ENCODE measurements around the gene KLF12. TPM values are rescaled to one million over a fixed set of nuclear protein-coding genes. Genes with fewer than 3 reads are reported as not detected.

KLF12 gene
- polyA plus RNA-seq, 12 donors, result 16.5 to 26.7 (median 24.1) TPM; not detected in 1

- DNase-seq, result peak; percentile 78
Measured at GRCh38 chr13:74135326-74136083, 1.3 kb upstream of the KLF12 start.

GRCh38 chr13:74134777-74135325 is 647 bp upstream of the KLF12 start:
- no peak for DNase-seq

GRCh38 chr13:74133657-74134201 is 475 bp downstream of the KLF12 start:
- peak; percentile 95 for DNase-seq

DNA sequence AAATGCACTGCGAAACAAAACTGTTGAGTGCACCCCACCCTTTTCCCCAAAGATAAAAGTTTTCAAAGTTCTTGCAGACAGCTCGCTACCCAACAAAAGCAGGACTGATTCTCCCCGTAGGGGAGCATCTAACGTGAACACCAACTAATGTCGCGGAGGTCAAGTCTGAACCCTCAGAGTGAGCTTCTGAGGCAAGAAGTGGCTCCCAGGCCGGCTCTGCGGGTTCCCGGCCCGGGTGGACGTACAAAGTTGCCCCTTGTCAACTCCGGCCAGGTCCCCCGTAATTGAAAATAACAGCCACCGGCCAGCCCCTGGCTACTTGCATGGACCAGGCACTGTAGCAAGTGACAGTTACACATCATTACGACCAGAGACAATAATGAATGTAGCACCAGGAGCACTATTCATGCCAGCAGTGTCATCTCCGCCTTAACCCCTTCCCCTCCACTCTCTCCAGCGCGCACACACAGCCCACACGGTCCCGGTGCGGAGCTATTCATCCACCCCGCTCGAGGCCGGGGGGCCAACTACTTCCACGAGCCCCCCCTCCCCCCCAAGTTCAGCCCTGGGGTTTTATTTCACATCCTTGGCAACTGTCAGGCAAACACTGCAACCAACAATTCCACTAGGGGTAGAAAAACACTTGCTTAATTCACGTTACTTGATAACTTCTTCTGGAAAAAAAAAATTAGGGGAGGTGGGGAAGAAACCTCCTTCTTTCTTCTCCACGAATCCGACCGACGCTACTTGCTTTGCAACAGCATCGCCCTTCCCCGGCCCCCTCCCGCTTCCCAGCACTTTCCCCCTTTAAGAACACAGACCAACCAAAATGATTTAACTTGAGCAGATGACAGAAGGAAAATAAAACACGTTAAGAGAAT is 1.2 kb downstream of the KLF12 start:
- DNase-seq, result peak; percentile 58

DNA sequence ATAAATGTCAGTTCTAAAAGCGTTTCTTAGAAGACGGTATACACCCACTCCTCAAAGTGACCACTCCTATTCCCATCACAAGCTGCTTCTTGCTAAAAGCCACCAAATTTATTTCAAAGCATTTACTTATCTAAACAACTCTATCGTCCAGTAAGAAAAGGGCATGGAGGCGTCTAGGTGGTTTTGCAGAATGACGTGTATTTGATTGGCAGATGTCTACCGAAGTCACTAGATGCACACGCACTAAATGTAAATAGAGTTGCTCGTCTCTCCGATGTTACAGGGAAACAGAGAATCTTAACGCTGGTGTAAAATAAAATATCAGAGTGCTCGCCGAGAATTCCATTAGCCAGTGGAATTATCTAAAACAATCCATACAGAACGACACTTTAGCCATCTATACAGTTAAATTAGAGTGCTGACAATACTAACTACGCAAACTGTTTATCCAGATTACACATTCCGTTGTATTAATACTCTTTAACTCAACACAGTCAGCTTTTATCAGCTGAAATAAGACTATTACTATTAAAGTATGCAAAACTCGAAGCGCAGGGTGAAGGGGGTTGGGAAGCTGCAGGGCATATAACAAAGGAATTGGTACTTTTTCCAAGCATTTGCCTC is 1.9 kb downstream of the KLF12 start:
- peak; percentile 56 for DNase-seq

DNA sequence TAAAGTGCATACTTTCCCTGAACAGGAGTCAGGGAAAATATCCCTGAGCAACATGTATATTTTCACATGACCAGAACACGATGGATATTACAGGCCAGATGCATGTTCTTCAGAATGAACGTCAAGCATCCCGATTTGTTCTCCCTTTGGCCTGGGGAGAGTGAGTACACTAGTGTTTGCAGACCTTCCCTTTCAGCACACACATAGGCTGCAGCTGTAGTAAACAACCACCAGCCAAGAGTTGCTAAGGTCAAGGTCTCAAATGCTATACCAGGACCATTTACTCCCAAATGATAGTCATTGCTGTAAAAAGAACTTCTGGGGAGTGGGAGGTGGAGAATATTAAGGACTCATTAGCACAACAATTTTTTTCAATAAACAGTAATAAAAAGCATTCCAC is 3.0 kb downstream of the KLF12 start:
- DNase-seq, result peak; percentile 39

DNA sequence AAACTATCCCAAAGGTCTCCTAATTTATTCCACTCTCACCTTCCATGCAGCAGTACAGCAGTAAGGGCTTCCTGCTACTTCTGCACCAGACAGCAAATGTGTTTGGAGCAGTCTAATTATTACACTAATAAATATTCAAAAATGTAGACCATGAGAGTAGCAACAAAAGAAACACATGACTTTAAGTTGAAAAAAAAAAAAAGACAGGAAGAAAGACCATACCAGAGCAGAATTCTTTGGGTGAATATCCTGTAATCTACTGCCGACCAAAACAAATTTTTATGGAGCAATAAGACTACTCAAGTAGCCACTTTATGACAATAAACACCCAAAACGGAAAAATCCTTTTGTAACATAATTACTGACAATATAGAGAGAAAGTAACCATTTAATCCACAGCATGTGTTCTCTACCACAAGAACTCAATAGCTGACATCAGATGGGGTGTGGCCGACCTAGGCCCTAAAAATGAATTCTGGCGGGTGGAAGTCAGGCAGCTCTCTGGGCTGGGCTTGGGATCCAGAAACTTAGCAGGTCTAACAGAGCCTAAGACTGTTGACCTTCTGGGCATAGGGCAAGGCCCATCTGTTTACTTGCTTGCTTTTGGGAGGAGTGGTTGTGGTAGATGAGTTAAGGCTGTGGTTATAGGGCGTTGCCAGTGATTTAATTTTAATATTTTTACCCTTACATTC is 4.6 kb downstream of the KLF12 start:
- DNase-seq, result no peak

GRCh38 chr13:74128156-74128767 is 5.9 kb downstream of the KLF12 start:
- DNase-seq, result no peak

GRCh38 chr13:74118328-74118727 is 15.9 kb downstream of the KLF12 start:
- no peak for DNase-seq

DNA sequence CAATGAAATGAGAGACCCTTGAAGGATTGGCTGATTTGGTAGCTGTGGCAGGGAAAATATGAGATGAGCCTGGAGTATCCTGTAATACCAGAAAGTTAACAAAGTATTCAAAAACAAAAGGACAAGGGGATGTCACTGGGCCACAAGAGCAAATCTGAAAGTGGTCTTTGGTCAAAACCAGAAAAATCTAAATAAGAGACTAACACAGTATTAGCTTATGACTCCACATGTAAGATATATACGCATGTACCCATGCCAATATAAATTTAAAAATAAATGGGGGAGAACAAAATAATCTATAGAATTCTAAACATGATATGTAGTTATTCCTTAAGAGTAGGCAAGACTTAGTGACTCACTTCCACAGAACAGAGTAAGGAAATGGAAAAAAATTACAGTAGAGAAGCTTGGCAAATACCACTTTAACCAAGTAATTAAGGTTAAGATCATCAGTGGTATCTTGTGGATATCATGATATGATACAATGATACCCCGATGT is 16.9 kb downstream of the KLF12 start:
- no peak for DNase-seq

GRCh38 chr13:74115133-74115532 is 19.1 kb downstream of the KLF12 start:
- DNase-seq, result no peak

DNA sequence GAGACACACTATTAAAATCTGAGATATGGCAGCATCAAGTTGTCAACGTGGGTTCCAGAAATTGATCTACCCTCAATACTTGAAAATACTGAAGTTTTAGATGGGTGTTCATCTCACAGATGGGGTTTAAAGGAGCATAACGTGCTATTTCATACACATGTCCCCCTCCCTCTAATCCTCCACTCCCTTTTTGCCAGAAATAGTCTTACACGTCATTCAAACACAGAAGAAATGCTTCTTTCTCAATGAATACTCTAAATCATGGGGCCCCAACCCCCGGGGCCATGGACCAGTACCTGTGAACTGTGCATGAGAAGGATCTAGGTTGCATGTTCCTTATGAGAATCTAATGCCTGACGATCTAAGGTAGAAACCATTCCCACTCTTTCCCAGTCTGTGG is 19.6 kb downstream of the KLF12 start:
- no peak for DNase-seq

DNA sequence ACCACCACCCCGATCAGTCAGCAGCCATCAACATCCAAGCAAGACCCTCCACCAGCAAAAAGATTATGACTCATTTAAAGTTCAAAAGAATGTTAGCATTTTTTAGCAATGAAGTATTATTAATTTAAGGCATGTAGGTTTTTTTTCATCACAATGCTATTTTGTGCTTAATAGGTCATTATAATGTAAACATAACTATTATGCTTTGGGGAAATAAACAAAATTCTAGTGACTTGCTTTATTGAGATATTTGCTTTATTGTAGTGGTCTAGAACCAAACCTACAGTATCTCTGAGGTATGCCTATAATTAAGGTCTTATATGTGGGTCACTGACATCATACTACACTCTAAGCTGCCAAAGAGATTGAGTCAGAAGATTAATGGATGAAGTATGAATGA is 20.0 kb downstream of the KLF12 start:
- no peak for DNase-seq

GRCh38 chr13:74111901-74112824 is 22.0 kb downstream of the KLF12 start:
- DNase-seq, result no peak

- DNase-seq, result no peak
Measured at GRCh38 chr13:74111399-74111798, 22.8 kb downstream of the KLF12 start.

GRCh38 chr13:74110053-74110452 is 24.2 kb downstream of the KLF12 start:
- no peak for DNase-seq

GRCh38 chr13:74107598-74107997 is 26.6 kb downstream of the KLF12 start:
- no peak for DNase-seq

DNA sequence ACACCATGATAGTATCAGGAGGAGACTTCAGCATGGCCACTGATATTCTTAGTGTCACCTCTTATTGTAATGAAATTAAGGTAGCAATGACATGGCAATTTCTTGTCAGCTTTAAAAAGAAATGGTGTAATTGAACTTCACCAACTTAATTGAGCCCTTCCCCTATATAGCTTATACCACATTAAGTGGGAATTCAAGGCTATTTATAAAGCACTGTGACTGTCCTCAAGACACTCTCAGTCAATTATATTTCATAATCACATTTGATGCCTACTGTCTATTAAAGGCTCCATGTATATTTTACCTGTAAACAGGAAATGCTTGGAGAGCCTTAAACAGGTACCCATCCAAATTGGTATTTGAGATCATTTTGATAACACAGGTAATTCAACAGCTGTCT is 28.3 kb downstream of the KLF12 start:
- DNase-seq, result no peak

DNA sequence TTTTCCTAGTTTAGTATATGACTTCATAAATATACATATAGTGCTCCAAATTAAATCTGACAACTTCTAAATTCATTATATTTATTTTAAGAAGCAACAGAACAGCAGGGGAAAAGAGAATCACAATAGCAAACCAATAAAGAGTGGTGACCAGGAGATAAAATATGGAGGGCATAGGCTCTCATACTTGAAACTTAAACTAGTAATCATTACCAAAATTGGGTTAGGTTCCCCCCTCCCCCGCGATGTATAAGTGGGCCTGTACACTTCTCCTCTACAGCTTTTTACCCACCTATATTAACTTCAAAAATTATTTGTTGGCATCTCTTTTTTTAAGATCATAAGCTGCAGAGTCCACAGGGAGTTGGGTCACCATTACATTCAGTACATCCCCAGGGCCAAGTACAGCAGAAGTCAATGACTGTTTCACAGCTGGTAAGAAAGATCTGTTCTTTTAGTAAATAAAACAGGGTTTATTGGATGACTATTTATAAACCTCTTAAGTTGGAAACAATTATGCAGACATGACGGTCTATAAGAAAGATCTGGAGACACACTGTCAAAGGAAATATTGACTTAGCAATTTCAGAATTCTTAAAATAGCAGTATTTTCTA is 29.4 kb downstream of the KLF12 start:
- DNase-seq, result no peak

Data from muscle of arm (tissue), 12 donors.